Neural progenitor cell (in vitro differentiated cells): ENCODE results near the gene PPP1R3E. TPM values are rescaled to one million over a fixed set of nuclear protein-coding genes. Genes with fewer than 3 reads are reported as not detected.

Source experiments
- DNase-seq: peaks from one replicate; pipeline ENCODE4 v3.0.0-alpha.2; 2016; ENCODE audit warnings: low spot score
- H2AFZ ChIP-seq: fragments of 200-600 bp; sonication (generic); replicated peaks from 2 replicates; pipeline ENCODE4 v1.6.1; 2016; ENCODE audit warnings: antibody characterized with exemption
- H3F3A ChIP-seq: fragments of 200-600 bp; sonication (generic); 2 replicates; pipeline ENCODE4 v1.6.1; 2016; ENCODE audit warnings: antibody characterized with exemption, low read depth
- H3K27ac ChIP-seq: fragments of 200-600 bp; sonication (generic); 2 replicates; pipeline ENCODE4 v1.5.1; 2016; ENCODE audit warnings: mild to moderate bottlenecking
- H3K27me3 ChIP-seq: fragments of 200-600 bp; sonication (generic); 2 replicates; pipeline ENCODE4 v1.6.1; 2016; ENCODE audit warnings: mild to moderate bottlenecking, moderate library complexity
- H3K36me3 ChIP-seq: fragments of 200-600 bp; sonication (generic); 2 replicates; pipeline ENCODE4 v1.5.1; 2016
- H3K4me1 ChIP-seq: fragments of 200-600 bp; sonication (generic); 2 replicates; pipeline ENCODE4 v1.6.1; 2016; ENCODE audit warnings: mixed run types
- H3K4me2 ChIP-seq: fragments of 200-600 bp; sonication (generic); 2 replicates; pipeline ENCODE4 v1.6.1; 2016
- H3K4me3 ChIP-seq: fragments of 200-600 bp; sonication (generic); 2 replicates; pipeline ENCODE4 v1.5.1; 2016
- H3K79me2 ChIP-seq: fragments of 200-600 bp; sonication (generic); 2 replicates; pipeline ENCODE4 v1.6.1; 2016; ENCODE audit warnings: low read depth
- H3K9ac ChIP-seq: fragments of 200-600 bp; sonication (generic); 2 replicates; pipeline ENCODE4 v1.6.1; 2016
- H3K9me3 ChIP-seq: fragments of 200-600 bp; sonication (generic); 2 replicates; pipeline ENCODE4 v1.5.1; 2016; ENCODE audit warnings: low read depth
- H4K20me1 ChIP-seq: fragments of 200-600 bp; sonication (generic); 2 replicates; pipeline ENCODE4 v1.6.1; 2016; ENCODE audit warnings: low read depth
- H3K27ac Mint-ChIP-seq: 3 replicates; pipeline ENCODE4 v1.8.0; 2021; ENCODE audit warnings: mixed read lengths
- H3K27me3 Mint-ChIP-seq: 2 replicates; pipeline ENCODE4 v1.8.0; 2022; ENCODE audit warnings: low read depth, mild to moderate bottlenecking, inconsistent platforms, moderate library complexity, mixed read lengths; ENCODE audit not compliant: insufficient read depth
- H3K36me3 Mint-ChIP-seq: 3 replicates; pipeline ENCODE4 v1.8.0; 2021; ENCODE audit warnings: mixed read lengths
- H3K4me1 Mint-ChIP-seq: 3 replicates; pipeline ENCODE4 v1.8.0; 2021; ENCODE audit warnings: mixed read lengths
- H3K4me3 Mint-ChIP-seq: 3 replicates; pipeline ENCODE4 v1.8.0; 2021; ENCODE audit warnings: mild to moderate bottlenecking, moderate library complexity, mixed read lengths
- H3K9me3 Mint-ChIP-seq: 3 replicates; pipeline ENCODE4 v1.8.0; 2020; ENCODE audit warnings: mixed read lengths
- CTCF ChIP-seq: fragments of 200-600 bp; sonication (generic); IDR thresholded peaks from 2 replicates; pipeline ENCODE4 v1.5.1; 2017; ENCODE audit warnings: antibody characterized with exemption, mild to moderate bottlenecking
- EZH2 ChIP-seq: fragments of 200-600 bp; sonication (generic); IDR thresholded peaks from 2 replicates; pipeline ENCODE4 v1.6.1; 2017; ENCODE audit warnings: antibody characterized with exemption, mild to moderate bottlenecking, moderate library complexity
- EZH2phosphoT487 ChIP-seq: fragments of 200-600 bp; sonication (generic); IDR thresholded peaks from 2 replicates; pipeline ENCODE4 v1.6.1; 2017; ENCODE audit warnings: antibody characterized with exemption
- total RNA-seq: library from RNA; depleted of rRNA; stranded (reverse); fragments of >200 nt; gene quantifications from 2 replicates; pipeline ENCODE4 v1.2.3, GENCODE V29; 2015; ENCODE audit warnings: low replicate concordance

Gene PPP1R3E
- total RNA-seq, 1 donor from 2014 or later, result 10.6 TPM

- Histone ChIP-seq H4K20me1 (no peaks in the 10 kb centered on the region), H3K4me1 (peaks cover 7% of the 10 kb centered on the region), H3K4me3 (no peak overlapping the region), H3K27ac (no peak overlapping the region), H3K9me3 (no peaks in the 10 kb centered on the region), H2AFZ (no peak overlapping the region), H3K9ac (no peak overlapping the region), H3F3A (peaks cover 36% of the 10 kb centered on the region), H3K27me3 (peaks cover 36% of the 10 kb centered on the region), H3K36me3 (no peaks in the 10 kb centered on the region), H3K4me2 (no peak overlapping the region), H3K79me2 (no peaks in the 10 kb centered on the region)
- H3K4me1 Mint-ChIP-seq, result peaks cover 37% of the 10 kb centered on the region
- no peak overlapping the region for H3K27ac Mint-ChIP-seq
- peaks cover 2% of the 10 kb centered on the region for H3K9me3 Mint-ChIP-seq
- H3K36me3 Mint-ChIP-seq, result peaks cover 7% of the 10 kb centered on the region
- peak; percentile 38 for TF ChIP-seq CTCF
- TF ChIP-seq EZH2, result no peak
- H3K27me3 Mint-ChIP-seq, result peaks cover 11% of the 10 kb centered on the region
- peak overlapping the region; percentile 31 for H3K4me3 Mint-ChIP-seq
- no peak for DNase-seq
Measured at GRCh38 chr14:23299211-23299957, 3.3 kb downstream of the PPP1R3E start.

- Mint-ChIP-seq H3K4me3 (peak overlapping the region; percentile 52), H3K9me3 (peaks cover 2% of the 10 kb centered on the region), H3K4me1 (peaks cover 42% of the 10 kb centered on the region), H3K27ac (no peak overlapping the region), H3K27me3 (peaks cover 11% of the 10 kb centered on the region), H3K36me3 (peaks cover 7% of the 10 kb centered on the region)
- no peaks in the 10 kb centered on the region for H3K9me3 ChIP-seq
- peaks cover 47% of the 10 kb centered on the region for H3F3A ChIP-seq
- peaks cover 38% of the 10 kb centered on the region for H3K27me3 ChIP-seq
- no peak overlapping the region for H3K9ac ChIP-seq
- no peak for TF ChIP-seq EZH2
- no peak for TF ChIP-seq EZH2phosphoT487
- no peak for TF ChIP-seq CTCF
- no peaks in the 10 kb centered on the region for H4K20me1 ChIP-seq
- no peaks in the 10 kb centered on the region for H3K79me2 ChIP-seq
- H3K4me1 ChIP-seq, result peaks cover 12% of the 10 kb centered on the region
- H3K36me3 ChIP-seq, result no peaks in the 10 kb centered on the region
- DNase-seq, result no peak
- no peak overlapping the region for H2AFZ ChIP-seq
- H3K4me2 ChIP-seq, result no peak overlapping the region
- no peak overlapping the region for H3K4me3 ChIP-seq
- no peak overlapping the region for H3K27ac ChIP-seq
Measured at GRCh38 chr14:23297611-23298277, 4.9 kb downstream of the PPP1R3E start.

GRCh38 chr14:23297096-23297495, 5.6 kb downstream of the PPP1R3E start:
- Histone ChIP-seq H3K36me3 (no peaks in the 10 kb centered on the region), H3K9ac (no peak overlapping the region), H3K27me3 (peaks cover 44% of the 10 kb centered on the region), H3K4me3 (no peak overlapping the region), H3K79me2 (no peaks in the 10 kb centered on the region), H4K20me1 (no peaks in the 10 kb centered on the region), H3K9me3 (no peaks in the 10 kb centered on the region), H3K4me1 (peaks cover 12% of the 10 kb centered on the region), H3F3A (peaks cover 41% of the 10 kb centered on the region), H3K27ac (no peak overlapping the region), H3K4me2 (no peak overlapping the region), H2AFZ (no peak overlapping the region)
- Mint-ChIP-seq H3K27me3 (peaks cover 7% of the 10 kb centered on the region), H3K4me3 (no peak overlapping the region), H3K4me1 (peaks cover 42% of the 10 kb centered on the region), H3K36me3 (peaks cover 7% of the 10 kb centered on the region), H3K27ac (peak overlapping the region; percentile 85), H3K9me3 (no peaks in the 10 kb centered on the region)
- TF ChIP-seq CTCF, result no peak
- no peak for TF ChIP-seq EZH2phosphoT487
- no peak for TF ChIP-seq EZH2
- no peak for DNase-seq
